Liver (tissue), 9 donors: ENCODE results near the gene MPP1. TPM values are rescaled to one million over a fixed set of nuclear protein-coding genes. Genes with fewer than 3 reads are reported as not detected.

Experiments
- DNase-seq: peaks from one replicate; pipeline ENCODE4 v3.0.0-alpha.2; 2017; ENCODE audit warnings: low spot score
- H3K27ac ChIP-seq, 2 donors: one replicate each; pipeline ENCODE4 v1.7.0; 2013; ENCODE audit warnings: inconsistent platforms in 2 of 2, low read length in 2 of 2, control low read depth in 1 of 2, low read depth in 1 of 2, mild to moderate bottlenecking in 1 of 2
- H3K27me3 ChIP-seq, 4 donors: one replicate each; pipeline versions ENCODE4 v1.6.1 to v1.7.0; 2013; ENCODE audit warnings: low read length in 3 of 4, inconsistent platforms in 1 of 4, mild to moderate bottlenecking in 1 of 4, moderate library complexity in 1 of 4; ENCODE audit not compliant: control insufficient read depth in 4 of 4, insufficient read depth in 4 of 4
- H3K36me3 ChIP-seq, 4 donors: one replicate each; pipeline versions ENCODE4 v1.6.1 to v1.7.0; 2013; ENCODE audit warnings: low read length in 3 of 4, mild to moderate bottlenecking in 3 of 4, low read depth in 1 of 4, moderate library complexity in 1 of 4; ENCODE audit not compliant: control insufficient read depth in 4 of 4, insufficient read depth in 3 of 4
- H3K4me1 ChIP-seq, 4 donors: one replicate each; pipeline versions ENCODE4 v1.6.1 to v1.7.0; 2013; ENCODE audit warnings: low read length in 3 of 4, mild to moderate bottlenecking in 3 of 4, moderate library complexity in 1 of 4; ENCODE audit not compliant: control insufficient read depth in 4 of 4, insufficient read depth in 4 of 4
- H3K4me3 ChIP-seq, 3 donors: one replicate each; pipeline versions ENCODE4 v1.6.1 to v1.7.0; 2013; ENCODE audit warnings: low read length in 3 of 3, control low read depth in 1 of 3, low read depth in 1 of 3, mild to moderate bottlenecking in 1 of 3
- H3K9ac ChIP-seq, 2 donors: one replicate each; pipeline ENCODE4 v1.7.0; 2013; ENCODE audit warnings: low read length in 2 of 2, mild to moderate bottlenecking in 2 of 2, moderate library complexity in 2 of 2, control low read depth in 1 of 2, low read depth in 1 of 2
- H3K9me3 ChIP-seq, 4 donors: one replicate each; pipeline versions ENCODE4 v1.6.1 to v1.7.0; 2013; ENCODE audit warnings: low read length in 3 of 4; ENCODE audit not compliant: control insufficient read depth in 4 of 4
- EGR1 ChIP-seq, 2 donors: IDR thresholded peaks; 2 replicates each; pipeline ENCODE4 v1.6.1; 2016 to 2018; ENCODE audit warnings: antibody characterized with exemption in 2 of 2, low read depth in 2 of 2
- FOXA1 ChIP-seq: IDR thresholded peaks from 2 replicates; pipeline ENCODE4 v1.6.1; 2016; ENCODE audit warnings: antibody characterized with exemption
- FOXA2 ChIP-seq: IDR thresholded peaks from 2 replicates; pipeline ENCODE4 v1.6.1; 2016; ENCODE audit warnings: antibody characterized with exemption
- GABPA ChIP-seq, 2 donors: IDR thresholded peaks in 1 of 2; conservative IDR thresholded peaks in 1 of 2; 2 replicates each; pipeline ENCODE4 v1.6.1; 2016; ENCODE audit warnings: antibody characterized with exemption in 2 of 2, mild to moderate bottlenecking in 1 of 2, moderate library complexity in 1 of 2
- HNF4A ChIP-seq, 2 donors: conservative IDR thresholded peaks; 2 replicates each; pipeline ENCODE4 v1.6.1; 2016; ENCODE audit warnings: antibody characterized with exemption in 2 of 2, mild to moderate bottlenecking in 2 of 2
- HNF4G ChIP-seq: IDR thresholded peaks from 2 replicates; pipeline ENCODE4 v1.6.1; 2016; ENCODE audit warnings: antibody characterized with exemption
- JUND ChIP-seq, 2 donors: IDR thresholded peaks; 2 replicates each; pipeline ENCODE4 v1.6.1; 2016; ENCODE audit warnings: antibody characterized with exemption in 2 of 2
- NR2F2 ChIP-seq: IDR thresholded peaks from 2 replicates; pipeline ENCODE4 v1.6.1; 2016; ENCODE audit warnings: antibody characterized with exemption
- RAD21 ChIP-seq, 2 donors: IDR thresholded peaks; 2 replicates each; pipeline ENCODE4 v1.6.1; 2016; ENCODE audit warnings: antibody characterized with exemption in 2 of 2, mild to moderate bottlenecking in 2 of 2
- REST ChIP-seq: IDR thresholded peaks from 2 replicates; pipeline ENCODE4 v1.6.1; 2016; ENCODE audit warnings: antibody characterized with exemption, mild to moderate bottlenecking
- RXRA ChIP-seq, 2 donors: IDR thresholded peaks; 2 replicates each; pipeline ENCODE4 v1.6.1; 2017 to 2018; ENCODE audit warnings: antibody characterized with exemption in 2 of 2, mild to moderate bottlenecking in 1 of 2
- YY1 ChIP-seq: IDR thresholded peaks from 2 replicates; pipeline ENCODE4 v1.6.1; 2016; ENCODE audit warnings: antibody characterized with exemption, mild to moderate bottlenecking
- ZBTB33 ChIP-seq: IDR thresholded peaks from 2 replicates; pipeline ENCODE4 v1.6.1; 2016; ENCODE audit warnings: antibody characterized with exemption
- WGBS: extraction: QIAGEN DNeasy Blood & Tissue Kit; methylation state at CpG from one replicate; pipeline ENCODE4 v1.1.7; 2013; 5-methylcytosine and 5-hydroxymethylcytosine counted together
- polyA plus RNA-seq, 2 donors: library from polyadenylated mRNA; stranded (reverse) in 1 of 2; unstranded in 1 of 2; fragments of 200-250 nt in 1 of 2; fragments of >200 nt in 1 of 2; fragmentation: Nextera tagmentation in 1 of 2; extraction: Ambion mirVana in 1 of 2; gene quantifications; one replicate each; pipeline versions ENCODE4 v1.2.1 to v1.2.3, GENCODE V29; 2013 to 2015
- total RNA-seq, 2 donors: library from RNA; depleted of rRNA; stranded (reverse); fragments of >200 nt; gene quantifications; one replicate each; pipeline ENCODE4 v1.2.3, GENCODE V29; 2014
- TF ChIP-seq, protein P1 (sequence below): fragments of 150-350 bp; IDR thresholded peaks from 2 replicates; pipeline ENCODE4 v1.5.1; 2017; ENCODE audit warnings: improper control_type of control experiment, low read depth, low read length; ENCODE audit not compliant: missing input control
- donor health status: healthy.
- donor health status: healthy.
- donor health status: healthy.
- donor health status: healthy.
- donor health status: healthy.

Gene MPP1
- total and polyA plus RNA-seq, 4 donors, result 13.8 to 168 (median 23.4) TPM

- no peak for TF ChIP-seq HNF4A (conservative IDR thresholded peaks at IDR 0.05)
- no peak for TF ChIP-seq RXRA (IDR thresholded peaks at IDR 0.05)
- no peak for TF ChIP-seq REST
- TF ChIP-seq NR2F2, result no peak
- no peak for TF ChIP-seq GABPA (IDR thresholded peaks at IDR 0.05 in 1 of 2, conservative IDR thresholded peaks at IDR 0.05 in 1 of 2)
- no peak for TF ChIP-seq JUND (IDR thresholded peaks at IDR 0.05)
- TF ChIP-seq YY1, result no peak
- no peak for TF ChIP-seq RAD21 (IDR thresholded peaks at IDR 0.05)
- no peak for TF ChIP-seq EGR1 (IDR thresholded peaks at IDR 0.05; ENCODE audit: low read depth in 2 of 2)
- no peak for TF ChIP-seq HNF4G
- TF ChIP-seq FOXA1, result no peak
- no peak for TF ChIP-seq ZBTB33
- TF ChIP-seq FOXA2, result no peak
- TF ChIP-seq, protein P1, sequence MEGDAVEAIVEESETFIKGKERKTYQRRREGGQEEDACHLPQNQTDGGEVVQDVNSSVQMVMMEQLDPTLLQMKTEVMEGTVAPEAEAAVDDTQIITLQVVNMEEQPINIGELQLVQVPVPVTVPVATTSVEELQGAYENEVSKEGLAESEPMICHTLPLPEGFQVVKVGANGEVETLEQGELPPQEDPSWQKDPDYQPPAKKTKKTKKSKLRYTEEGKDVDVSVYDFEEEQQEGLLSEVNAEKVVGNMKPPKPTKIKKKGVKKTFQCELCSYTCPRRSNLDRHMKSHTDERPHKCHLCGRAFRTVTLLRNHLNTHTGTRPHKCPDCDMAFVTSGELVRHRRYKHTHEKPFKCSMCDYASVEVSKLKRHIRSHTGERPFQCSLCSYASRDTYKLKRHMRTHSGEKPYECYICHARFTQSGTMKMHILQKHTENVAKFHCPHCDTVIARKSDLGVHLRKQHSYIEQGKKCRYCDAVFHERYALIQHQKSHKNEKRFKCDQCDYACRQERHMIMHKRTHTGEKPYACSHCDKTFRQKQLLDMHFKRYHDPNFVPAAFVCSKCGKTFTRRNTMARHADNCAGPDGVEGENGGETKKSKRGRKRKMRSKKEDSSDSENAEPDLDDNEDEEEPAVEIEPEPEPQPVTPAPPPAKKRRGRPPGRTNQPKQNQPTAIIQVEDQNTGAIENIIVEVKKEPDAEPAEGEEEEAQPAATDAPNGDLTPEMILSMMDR, result no peak
- H3K4me1 ChIP-seq, result no peaks in the 10 kb centered on the region
- no peak for DNase-seq
- no peak overlapping the region for H3K27ac ChIP-seq
- H3K4me3 ChIP-seq, result no peak overlapping the region
- no peaks in the 10 kb centered on the region for H3K9me3 ChIP-seq
- no peaks in the 10 kb centered on the region for H3K36me3 ChIP-seq
- no peak overlapping the region for H3K9ac ChIP-seq
- H3K27me3 ChIP-seq, result no peaks in the 10 kb centered on the region
Observed at GRCh38 chrX:154829134-154829533, 23.8 kb upstream of the MPP1 start.

GRCh38 chrX:154828016-154828408, 22.7 kb upstream of the MPP1 start:
- TF ChIP-seq HNF4G (no peak), EGR1 (IDR thresholded peaks at IDR 0.05; ENCODE audit: low read depth in 2 of 2) (no peak)
- Histone ChIP-seq H3K9me3 (no peaks in the 10 kb centered on the region), H3K36me3 (no peaks in the 10 kb centered on the region), H3K27me3 (no peaks in the 10 kb centered on the region), H3K4me3 (no peak overlapping the region), H3K4me1 (no peaks in the 10 kb centered on the region), H3K9ac (no peak overlapping the region), H3K27ac (no peak overlapping the region)
- WGBS, result 85% methylated on average over 2 of the region's 2 CpGs
- no peak for DNase-seq
